H1 (cell line): Measurements from ENCODE around the gene CEP128. TPM values are rescaled to one million over a fixed set of nuclear protein-coding genes. Genes with fewer than 3 reads are reported as not detected.

ENCODE experiments used
- CTCF ChIA-PET: fragments of 300-600 bp; sonication (Branson Sonifier 250); formaldehyde crosslinking; loops from one replicate; lab custom pipeline; 2021; ENCODE audit not compliant: partially characterized antibody; lab: Charles Lee
- POLR2A ChIA-PET: fragments of 300-600 bp; sonication (Branson Sonifier 250); formaldehyde crosslinking; loops from one replicate; lab custom pipeline; 2021; ENCODE audit warnings: inconsistent platforms; ENCODE audit not compliant: partially characterized antibody; lab: Charles Lee
- DNase-seq, 2 experiments: peaks; one replicate each; pipeline versions ENCODE4 v3.0.0 to v3.0.0-alpha.2; 2010 to 2022; ENCODE audit warnings: low spot score in 2 of 2, low read depth in 1 of 2, mixed read lengths in 1 of 2
- FAIRE-seq: peaks from 2 replicates; lab custom pipeline; 2011; peaks lifted over from hg19 to GRCh38; lab: Jason Lieb, UNC
- H2AFZ ChIP-seq: 2 replicates; pipeline ENCODE4 v1.8.1; 2012; ENCODE audit warnings: low read length, inconsistent platforms
- H2AK5ac ChIP-seq: 2 replicates; pipeline ENCODE4 v1.6.1; 2013; ENCODE audit warnings: low read depth, low read length
- H2BK120ac ChIP-seq: replicated peaks from 2 replicates; pipeline ENCODE3; 2013; ENCODE audit warnings: low read depth, low read length, inconsistent platforms
- H2BK12ac ChIP-seq: 2 replicates; pipeline ENCODE4 v1.6.1; 2013; ENCODE audit warnings: low read depth, low read length
- H2BK15ac ChIP-seq: 2 replicates; pipeline ENCODE4 v1.6.1; 2013; ENCODE audit warnings: low read length
- H2BK20ac ChIP-seq: 2 replicates; pipeline ENCODE4 v1.6.1; 2013; ENCODE audit warnings: low read length
- H2BK5ac ChIP-seq: 2 replicates; pipeline ENCODE4 v1.6.1; 2013; ENCODE audit warnings: low read depth, low read length
- H3K14ac ChIP-seq: 2 replicates; pipeline ENCODE4 v1.6.1; 2013; ENCODE audit warnings: inconsistent platforms; ENCODE audit not compliant: insufficient read length
- H3K18ac ChIP-seq: 2 replicates; pipeline ENCODE4 v1.6.1; 2013; ENCODE audit warnings: low read length; ENCODE audit errors: extremely low read depth
- H3K23ac ChIP-seq: 2 replicates; pipeline ENCODE4 v1.6.1; 2013; ENCODE audit warnings: inconsistent platforms; ENCODE audit not compliant: insufficient read length
- H3K23me2 ChIP-seq: 2 replicates; pipeline ENCODE4 v1.6.1; 2013; ENCODE audit warnings: low read depth, low read length
- H3K27ac ChIP-seq: 2 replicates; pipeline ENCODE4 v1.6.1; 2011; ENCODE audit warnings: low read depth, low read length, inconsistent platforms
- H3K27me3 ChIP-seq, 4 experiments: replicated peaks in 1 of 4; 1 replicate in 1 of 4; 2 replicates in 3 of 4; pipeline versions ENCODE4 v1.6.1 to v1.8.1; 2011 to 2013; ENCODE audit warnings: low read length in 3 of 4, mild to moderate bottlenecking in 3 of 4, inconsistent platforms in 2 of 4, mixed read lengths in 2 of 4, moderate library complexity in 1 of 4; ENCODE audit not compliant: control insufficient read depth in 3 of 4, insufficient read depth in 3 of 4; ENCODE audit errors: extremely low read depth in 1 of 4
- H3K36me3 ChIP-seq, 4 experiments: 2 replicates each; pipeline versions ENCODE4 v1.6.1 to v1.8.1; 2011 to 2013; ENCODE audit warnings: mild to moderate bottlenecking in 4 of 4, low read length in 3 of 4, moderate library complexity in 2 of 4, control low read depth in 1 of 4, inconsistent platforms in 1 of 4; ENCODE audit not compliant: insufficient read depth in 4 of 4, control insufficient read depth in 2 of 4
- H3K4ac ChIP-seq: replicated peaks from 2 replicates; pipeline ENCODE3; 2013; ENCODE audit warnings: low read length, low read depth, mixed read lengths, inconsistent platforms; ENCODE audit not compliant: insufficient read length
- H3K4me1 ChIP-seq, 4 experiments: replicated peaks in 1 of 4; 1 replicate in 1 of 4; 2 replicates in 3 of 4; pipeline versions ENCODE4 v1.6.1 to v1.8.1; 2011 to 2013; ENCODE audit warnings: low read length in 3 of 4, inconsistent platforms in 2 of 4, mixed read lengths in 1 of 4; ENCODE audit not compliant: insufficient read depth in 4 of 4, control insufficient read depth in 3 of 4
- H3K4me2 ChIP-seq, 2 experiments: 2 replicates each; pipeline versions ENCODE4 v1.6.1 to v1.8.1; 2011 to 2013; ENCODE audit warnings: low read depth in 2 of 2, low read length in 2 of 2, control low read depth in 1 of 2, inconsistent platforms in 1 of 2, mild to moderate bottlenecking in 1 of 2; ENCODE audit not compliant: insufficient read depth in 1 of 2
- H3K4me3 ChIP-seq, 4 experiments: fragments of 200-600, 300-600 bp in 1 of 4; sonication (generic), shearing (Covaris generic), sonication (Bioruptor Twin) in 1 of 4; 2 replicates each; pipeline versions ENCODE4 v1.5.1 to v1.8.1; 2011 to 2016; ENCODE audit warnings: low read length in 4 of 4, low read depth in 3 of 4, control low read depth in 2 of 4, inconsistent platforms in 2 of 4, mild to moderate bottlenecking in 2 of 4, mixed read lengths in 1 of 4, moderate library complexity in 1 of 4; ENCODE audit not compliant: insufficient read depth in 2 of 4; ENCODE audit errors: extremely low read depth in 1 of 4
- H3K56ac ChIP-seq: replicated peaks from 2 replicates; pipeline ENCODE3; 2013; ENCODE audit warnings: low read depth, mild to moderate bottlenecking, mixed read lengths, low read length, inconsistent platforms; ENCODE audit not compliant: insufficient read length
- H3K79me1 ChIP-seq: 2 replicates; pipeline ENCODE4 v1.6.1; 2013; ENCODE audit warnings: low read depth, low read length, control low read depth
- H3K79me2 ChIP-seq, 2 experiments: 2 replicates each; pipeline versions ENCODE4 v1.6.1 to v1.8.1; 2012 to 2013; ENCODE audit warnings: low read length in 2 of 2, mild to moderate bottlenecking in 2 of 2, inconsistent platforms in 1 of 2; ENCODE audit not compliant: insufficient read depth in 2 of 2, control insufficient read depth in 1 of 2
- H3K9ac ChIP-seq, 4 experiments: replicated peaks in 1 of 4; 1 replicate in 1 of 4; 2 replicates in 3 of 4; pipeline versions ENCODE4 v1.6.1 to v1.8.1; 2011 to 2013; ENCODE audit warnings: low read depth in 3 of 4, low read length in 3 of 4, control low read depth in 2 of 4, mild to moderate bottlenecking in 2 of 4, moderate library complexity in 2 of 4, inconsistent platforms in 1 of 4; ENCODE audit errors: extremely low read depth in 1 of 4
- H3K9me3 ChIP-seq, 2 experiments: 2 replicates each; pipeline versions ENCODE4 v1.6.1 to v1.8.1; 2012 to 2013; ENCODE audit warnings: mild to moderate bottlenecking in 2 of 2, moderate library complexity in 2 of 2, control low read depth in 1 of 2, inconsistent platforms in 1 of 2, low read depth in 1 of 2, low read length in 1 of 2, mixed read lengths in 1 of 2; ENCODE audit not compliant: insufficient read depth in 2 of 2
- H4K20me1 ChIP-seq, 2 experiments: replicated peaks in 1 of 2; 2 replicates each; pipeline versions ENCODE3 to v1.8.1; 2011 to 2013; ENCODE audit warnings: inconsistent platforms in 2 of 2, low read length in 2 of 2, mild to moderate bottlenecking in 1 of 2; ENCODE audit not compliant: insufficient read depth in 2 of 2, control insufficient read depth in 1 of 2
- H4K5ac ChIP-seq: 2 replicates; pipeline ENCODE4 v1.6.1; 2013; ENCODE audit warnings: low read length, low read depth, mixed read lengths, inconsistent platforms; ENCODE audit not compliant: insufficient read length
- H4K8ac ChIP-seq: 2 replicates; pipeline ENCODE4 v1.8.0; 2013; ENCODE audit warnings: mild to moderate bottlenecking, moderate library complexity, low read length, inconsistent platforms; ENCODE audit not compliant: insufficient read depth; ENCODE audit errors: extremely low read depth
- H4K91ac ChIP-seq: replicated peaks from 2 replicates; pipeline ENCODE3; 2013; ENCODE audit warnings: low read length, mixed read lengths, inconsistent platforms; ENCODE audit not compliant: insufficient read length
- KDM5A ChIP-seq: fragments of 200-600 bp; IDR thresholded peaks from 2 replicates; pipeline ENCODE4 v1.7.1; 2012; ENCODE audit warnings: mild to moderate bottlenecking, low read length, inconsistent platforms, mixed read lengths
- polyA plus RNA-seq, 7 experiments: library from polyadenylated mRNA; depleted of rRNA in 3 of 7; stranded (reverse) in 5 of 7; unstranded in 2 of 7; fragments of >200 nt in 5 of 7; fragments of 200-250 nt in 2 of 7; gene quantifications; 1 replicate in 5 of 7; 2 replicates in 1 of 7; 4 replicates in 1 of 7; pipeline versions ENCODE4 v1.2.1 to v1.2.3, GENCODE V29; 2011 to 2013; ENCODE audit warnings: missing spikeins in 2 of 7, mixed read lengths in 2 of 7
- small RNA-seq: library from polyadenylated mRNA; stranded (forward); fragments of <200 nt; extraction: miRNeasy Mini kit (QIAGEN cat#:217004); gene quantifications from one replicate; pipeline ENCODE3, GENCODE V24; 2013; ENCODE audit not compliant: insufficient read depth
- total RNA-seq: library from RNA; stranded (reverse); fragmentation: NEBNext Ultra II Directional; extraction: Animal tissue kit (Norgen Biotek cat#: 25700); gene quantifications from 2 replicates; pipeline ENCODE4 v1.2.1, GENCODE V29; 2021

The CEP128 gene
- total and polyA plus RNA-seq, 2 of the 8 experiments (the other 6 are each of a cell fraction or from before 2014, with no cell fraction given) = 1.9 to 17.0 TPM

GRCh38 chr14:80447392-80447791 lies 494.1 kb downstream of the CEP128 start:
- Histone ChIP-seq H2BK20ac (no peak overlapping the region), H3K9me3 (peaks cover 5 to 10% of the 10 kb centered on the region in 2 experiments; a peak in 1 of 4 replicates), H3K23me2 (no peaks in the 10 kb centered on the region), H3K36me3 (no peaks in the 10 kb centered on the region), H2AK5ac (no peak overlapping the region), H3K27me3 (no peaks in the 10 kb centered on the region), H2BK120ac (no peak overlapping the region), H2BK12ac (no peak overlapping the region), H3K56ac (no peak overlapping the region), H4K91ac (no peak overlapping the region), H4K5ac (no peak overlapping the region), H2BK15ac (no peak overlapping the region), H3K14ac (no peak overlapping the region), H3K9ac (no peak overlapping the region), H3K23ac (no peak overlapping the region), H3K18ac (no peak overlapping the region), H3K4ac (no peak overlapping the region), H3K79me1 (no peaks in the 10 kb centered on the region), H2AFZ (no peak overlapping the region), H3K79me2 (no peaks in the 10 kb centered on the region), H2BK5ac (no peak overlapping the region), H4K20me1 (no peaks in the 10 kb centered on the region), H3K4me1 (peaks cover 0 to 5% (median 5%) of the 10 kb centered on the region in 4 experiments; a peak in 3 of 7 replicates), H3K4me3 (no peak overlapping the region), H4K8ac (no peak overlapping the region), H3K4me2 (no peak overlapping the region), H3K27ac (no peak overlapping the region)
- POLR2A ChIA-PET = no interaction called here
- CTCF ChIA-PET = interaction anchor here (0.6 kb wide), 1 partner anchor 70 kb away, joined by 3 read pairs; no protein-coding TSS in a partner anchor
- DNase-seq = no peak
- TF ChIP-seq KDM5A = no peak
- no peak for FAIRE-seq

Small RNA genes within 50 kb of the gene (small RNA-seq; reads per million reads assigned to genes)
- gene AC022404.1 = not detected

Other genes with a start within 250 kb of the CEP128 start
- not detected in 2 replicates for gene TSHR, start 13.9 kb upstream of the CEP128 start, total RNA-seq
- gene TSHR, start 13.9 kb upstream of the CEP128 start, polyA plus RNA-seq (2011; rRNA removed) = 0.11 and 0.27 TPM in 2 replicates